Small intestine (tissue), 7 donors: Measurements from ENCODE around the gene SPACA7. TPM values are rescaled to one million over a fixed set of nuclear protein-coding genes. Genes with fewer than 3 reads are reported as not detected.

ENCODE experiments used
- DNase-seq, 2 donors: peaks; one replicate each; pipeline versions ENCODE4 v3.0.0 to v3.0.0-alpha.2; 2013
- FAIRE-seq: peaks from 2 replicates; lab custom pipeline; 2012; peaks lifted over from hg19 to GRCh38; lab: Jason Lieb, UNC
- H3K27ac ChIP-seq, 3 donors: one replicate each; pipeline ENCODE4 v1.5.1; 2013; ENCODE audit warnings: low read length in 2 of 3, mild to moderate bottlenecking in 2 of 3, control low read depth in 1 of 3, inconsistent platforms in 1 of 3, low read depth in 1 of 3, moderate library complexity in 1 of 3
- H3K27me3 ChIP-seq, 3 donors: one replicate each; pipeline ENCODE4 v1.6.1; 2013; ENCODE audit warnings: low read length in 3 of 3, inconsistent platforms in 1 of 3; ENCODE audit not compliant: control insufficient read depth in 3 of 3, insufficient read depth in 3 of 3
- H3K36me3 ChIP-seq, 3 donors: one replicate each; pipeline ENCODE4 v1.6.1; 2013; ENCODE audit warnings: low read length in 3 of 3, inconsistent platforms in 1 of 3, low read depth in 1 of 3, mild to moderate bottlenecking in 1 of 3, moderate library complexity in 1 of 3; ENCODE audit not compliant: control insufficient read depth in 3 of 3, insufficient read depth in 2 of 3
- H3K4me1 ChIP-seq, 3 donors: one replicate each; pipeline ENCODE4 v1.6.1; 2013; ENCODE audit warnings: low read length in 2 of 3, inconsistent platforms in 1 of 3, low read depth in 1 of 3, mild to moderate bottlenecking in 1 of 3, moderate library complexity in 1 of 3; ENCODE audit not compliant: control insufficient read depth in 3 of 3, insufficient read depth in 2 of 3
- H3K4me3 ChIP-seq, 3 donors: one replicate each; pipeline ENCODE4 v1.5.1; 2013; ENCODE audit warnings: low read length in 3 of 3, control low read depth in 1 of 3, inconsistent platforms in 1 of 3, low read depth in 1 of 3, mild to moderate bottlenecking in 1 of 3, moderate library complexity in 1 of 3
- H3K9me3 ChIP-seq, 2 donors: one replicate each; pipeline ENCODE4 v1.6.1; 2013; ENCODE audit warnings: low read depth in 1 of 2, low read length in 1 of 2; ENCODE audit not compliant: control insufficient read depth in 2 of 2, insufficient read depth in 1 of 2
- WGBS, 3 donors: extraction: QIAGEN DNeasy Blood & Tissue Kit; methylation state at CpG; one replicate each; pipeline ENCODE4 v1.1.7; 2013; 5-methylcytosine and 5-hydroxymethylcytosine counted together
- polyA plus RNA-seq, 4 donors: library from polyadenylated mRNA; stranded (reverse) in 3 of 4; unstranded in 1 of 4; fragments of 200-250 nt in 3 of 4; fragments of 120-200 nt in 1 of 4; gene quantifications; one replicate each; pipeline versions ENCODE4 v1.2.1 to v1.2.3, GENCODE V29; 2013
- donor health status: healthy with polysubstance abuse.
- donor health status: control.
- donor health status: control.
- donor health status: Bipolar disorder and iron deficiency.
- donor health status: healthy.

Gene SPACA7
- polyA plus RNA-seq, 4 donors, result not detected

GRCh38 chr13:112445411-112446271 lies 69.5 kb downstream of the SPACA7 start:
- DNase-seq, result no peak
- FAIRE-seq, result no peak
- no peak overlapping the region for H3K4me3 ChIP-seq
- no peaks in the 10 kb centered on the region for H3K4me1 ChIP-seq
- H3K27ac ChIP-seq, result no peak overlapping the region
- 43 to 64% (median 47%) methylated on average over 30 to 31 of the region's 31 CpGs for WGBS, 3 donors
- H3K9me3 ChIP-seq, result no peaks in the 10 kb centered on the region
- H3K36me3 ChIP-seq, result no peaks in the 10 kb centered on the region
- peaks cover 0 to 22% (median 7%) of the 10 kb centered on the region in 3 donors for H3K27me3 ChIP-seq

- H3K27me3 ChIP-seq, result peaks cover 0 to 22% (median 7%) of the 10 kb centered on the region in 3 donors
- no peaks in the 10 kb centered on the region for H3K4me1 ChIP-seq
- 61 to 74% (median 72%) methylated on average over 12 of the region's 12 CpGs for WGBS, 3 donors
- H3K4me3 ChIP-seq, result no peak overlapping the region
- no peaks in the 10 kb centered on the region for H3K9me3 ChIP-seq
- DNase-seq (no peak), FAIRE-seq (no peak)
- no peak overlapping the region for H3K27ac ChIP-seq
- no peaks in the 10 kb centered on the region for H3K36me3 ChIP-seq
Observed at GRCh38 chr13:112446347-112446861, 70.2 kb downstream of the SPACA7 start.

- no peak for DNase-seq
- Histone ChIP-seq H3K27me3 (peaks cover 0 to 22% (median 7%) of the 10 kb centered on the region in 3 donors), H3K36me3 (no peaks in the 10 kb centered on the region), H3K4me1 (no peaks in the 10 kb centered on the region), H3K27ac (no peak overlapping the region), H3K9me3 (no peaks in the 10 kb centered on the region), H3K4me3 (no peak overlapping the region)
- FAIRE-seq, result no peak
- WGBS, 3 donors, result 87 to 93% (median 87%) methylated on average over 10 to 14 of the region's 14 CpGs
Observed at GRCh38 chr13:112446867-112447266, 70.7 kb downstream of the SPACA7 start.

GRCh38 chr13:112447306-112447705 lies 71.2 kb downstream of the SPACA7 start:
- DNase-seq (no peak), FAIRE-seq (no peak)
- no peaks in the 10 kb centered on the region for H3K36me3 ChIP-seq
- H3K9me3 ChIP-seq, result no peaks in the 10 kb centered on the region
- no peaks in the 10 kb centered on the region for H3K4me1 ChIP-seq
- WGBS, 3 donors, result 67 to 84% (median 75%) methylated on average over 2 of the region's 2 CpGs
- H3K4me3 ChIP-seq, result no peak overlapping the region
- peaks cover 0 to 22% (median 7%) of the 10 kb centered on the region in 3 donors for H3K27me3 ChIP-seq
- H3K27ac ChIP-seq, result no peak overlapping the region

GRCh38 chr13:112447761-112448603 lies 71.8 kb downstream of the SPACA7 start:
- FAIRE-seq, result no peak
- WGBS, 3 donors, result 62 to 77% (median 65%) methylated on average over 26 to 27 of the region's 27 CpGs
- no peak overlapping the region for H3K4me3 ChIP-seq
- no peaks in the 10 kb centered on the region for H3K9me3 ChIP-seq
- no peak overlapping the region for H3K27ac ChIP-seq
- peaks cover 0 to 17% (median 5%) of the 10 kb centered on the region in 3 donors for H3K27me3 ChIP-seq
- no peaks in the 10 kb centered on the region for H3K36me3 ChIP-seq
- no peaks in the 10 kb centered on the region for H3K4me1 ChIP-seq
- DNase-seq, result peak; percentile 19 to 48

- no peak overlapping the region for H3K4me3 ChIP-seq
- H3K36me3 ChIP-seq, result no peaks in the 10 kb centered on the region
- no peaks in the 10 kb centered on the region for H3K9me3 ChIP-seq
- H3K27ac ChIP-seq, result no peak overlapping the region
- 79 to 83% (median 81%) methylated on average over 20 of the region's 20 CpGs for WGBS, 3 donors
- peaks cover 0 to 9% (median 2%) of the 10 kb centered on the region in 3 donors for H3K27me3 ChIP-seq
- DNase-seq (no peak), FAIRE-seq (no peak)
- no peaks in the 10 kb centered on the region for H3K4me1 ChIP-seq
Observed at GRCh38 chr13:112448621-112449544, 72.7 kb downstream of the SPACA7 start.

- DNase-seq (no peak), FAIRE-seq (no peak)
- H3K36me3 ChIP-seq, result no peaks in the 10 kb centered on the region
- no peaks in the 10 kb centered on the region for H3K4me1 ChIP-seq
- peaks cover 0 to 6% (median 2%) of the 10 kb centered on the region in 3 donors for H3K27me3 ChIP-seq
- no peak overlapping the region for H3K4me3 ChIP-seq
- H3K27ac ChIP-seq, result no peak overlapping the region
- no peaks in the 10 kb centered on the region for H3K9me3 ChIP-seq
- WGBS, 3 donors, result 71 to 79% (median 77%) methylated on average over 16 of the region's 16 CpGs
Observed at GRCh38 chr13:112449545-112449930, 73.4 kb downstream of the SPACA7 start.
